NCI-H1092 (cell line): ENCODE measurements around the gene LSP1.

Source experiments
- DNase-seq: peaks from one replicate; lab custom pipeline; 2025; lab: John Stamatoyannopoulos, UW

Gene LSP1

GRCh38 chr11:1837171-1838076 lies 15.5 kb upstream of the LSP1 start:
- DNase-seq: peak; percentile 51

GRCh38 chr11:1838077-1838425 lies 14.8 kb upstream of the LSP1 start:
- no peak for DNase-seq

- no peak for DNase-seq
These were observed 14.3 kb upstream of the LSP1 start, which contains the start of gene TNNI2 for GRCh38 chr11:1838426-1839144. Gene TNNI2 (plus strand): TSS chr11:1838981. CDS start chr11:1839697, 716 bp downstream.

- no peak for DNase-seq
These were observed 13.5 kb upstream of the LSP1 start for GRCh38 chr11:1839204-1839923.

GRCh38 chr11:1839924-1840779 lies 12.7 kb upstream of the LSP1 start:
- no peak for DNase-seq

- no peak for DNase-seq
These were observed 12.0 kb upstream of the LSP1 start for GRCh38 chr11:1840780-1841480.

GRCh38 chr11:1841511-1842148 lies 11.3 kb upstream of the LSP1 start:
- no peak for DNase-seq

GRCh38 chr11:1842149-1843097 lies 10.5 kb upstream of the LSP1 start:
- no peak for DNase-seq

GRCh38 chr11:1843098-1843473 lies 9.8 kb upstream of the LSP1 start:
- no peak for DNase-seq

- no peak for DNase-seq
These were observed 9.1 kb upstream of the LSP1 start for GRCh38 chr11:1843796-1844195.

GRCh38 chr11:1844221-1845094 lies 8.4 kb upstream of the LSP1 start:
- no peak for DNase-seq

- DNase-seq: no peak
These were observed 7.8 kb upstream of the LSP1 start for GRCh38 chr11:1845095-1845429.

- DNase-seq: no peak
These were observed 7.1 kb upstream of the LSP1 start for GRCh38 chr11:1845561-1846452.

- no peak for DNase-seq
These were observed 6.4 kb upstream of the LSP1 start for GRCh38 chr11:1846453-1846932.

GRCh38 chr11:1847006-1847735 lies 5.7 kb upstream of the LSP1 start:
- no peak for DNase-seq

- no peak for DNase-seq
These were observed 4.8 kb upstream of the LSP1 start for GRCh38 chr11:1847926-1848639.
